A673 (cell line): ENCODE results near the gene PMAIP1.

Experiments used
- CTCF ChIP-seq: fragments of 300-800, 200-600 bp; sonication (generic); conservative IDR thresholded peaks from 2 replicates; pipeline ENCODE4 v1.5.1; 2017; ENCODE audit warnings: low read depth, mild to moderate bottlenecking, antibody characterized with exemption, low read length, moderate library complexity, mixed read lengths
- EZH2 ChIP-seq: fragments of 200-600 bp; sonication (generic); IDR thresholded peaks from 2 replicates; pipeline ENCODE4 v1.6.1; 2017; ENCODE audit warnings: borderline replicate concordance, low read depth, mild to moderate bottlenecking, mixed read lengths, antibody characterized with exemption, low read length; ENCODE audit not compliant: poor library complexity, severe bottlenecking

GRCh38 chr18:59938676-59939075 is 38.9 kb downstream of the PMAIP1 start:
- no peak for TF ChIP-seq CTCF
- no peak for TF ChIP-seq EZH2
